HepG2 (cell line): ENCODE measurements around the gene ANGPTL7. TPM values are rescaled to one million over a fixed set of nuclear protein-coding genes. Genes with fewer than 3 reads are reported as not detected.

ENCODE experiments used
- ATAC-seq: fragments of 200-7000 bp; cut with Tn5 transposase; 3 replicates; pipeline ENCODE4 v1.9.1; 2020; ENCODE audit warnings: mild to moderate bottlenecking, moderate library complexity
- BruUV-seq: library from RNA; stranded (reverse); fragments of 400-500 nt; replicated peaks from 2 replicates; lab custom pipeline; 2021; lab: Mats Ljungman, UMichigan
- CTCF ChIA-PET: fragments of 300-600 bp; formaldehyde crosslinking; extraction: SDS; loops from one replicate; lab custom pipeline; 2021; ENCODE audit warnings: low total read pairs, inconsistent platforms, low intra/inter-chr PET ratio; lab: Yijun Ruan, JAX
- POLR2A ChIA-PET: fragments of 350-600 bp; sonication (Branson Sonifier 250); formaldehyde crosslinking; loops from one replicate; lab custom pipeline; 2020; ENCODE audit warnings: antibody characterized with exemption, inconsistent platforms; lab: Yijun Ruan, JAX
- DNase-seq: peaks from one replicate; pipeline ENCODE4 v3.0.0-alpha.2; 2015; ENCODE audit warnings: low spot score
- FAIRE-seq: peaks from 3 replicates; lab custom pipeline; 2011; peaks lifted over from hg19 to GRCh38; lab: Jason Lieb, UNC
- H2AFZ ChIP-seq: one replicate; pipeline ENCODE4 v1.6.1; 2011; ENCODE audit warnings: low read length, inconsistent platforms
- H3K27ac ChIP-seq: fragments of 300-600 bp; 3 replicates; pipeline ENCODE4 v1.8.0; 2011; ENCODE audit warnings: mixed run types, mild to moderate bottlenecking, mixed read lengths, low read length, inconsistent platforms; ENCODE audit not compliant: insufficient read depth; ENCODE audit errors: extremely low read length
- H3K27me3 ChIP-seq, 2 experiments: fragments of 200-600 bp in 1 of 2; 2 replicates in 1 of 2; 3 replicates in 1 of 2; pipeline versions ENCODE4 v1.6.0 to v1.8.0; 2011; ENCODE audit warnings: low read length in 2 of 2, mild to moderate bottlenecking in 2 of 2, moderate library complexity in 2 of 2, inconsistent platforms in 1 of 2; ENCODE audit not compliant: insufficient read depth in 2 of 2, control insufficient read depth in 1 of 2
- H3K36me3 ChIP-seq, 2 experiments: fragments of 200-600 bp in 1 of 2; replicated peaks in 1 of 2; 2 replicates in 1 of 2; 3 replicates in 1 of 2; pipeline versions ENCODE4 v1.5.1 to v1.8.0; 2011; ENCODE audit warnings: low read length in 2 of 2, inconsistent platforms in 1 of 2; ENCODE audit not compliant: insufficient read depth in 2 of 2, control insufficient read depth in 1 of 2
- H3K4me1 ChIP-seq: 2 replicates; pipeline ENCODE4 v1.5.1; 2012; ENCODE audit warnings: low read length, inconsistent platforms; ENCODE audit not compliant: insufficient read depth
- H3K4me2 ChIP-seq: 2 replicates; pipeline ENCODE4 v1.6.0; 2011; ENCODE audit warnings: low read depth, low read length, inconsistent platforms
- H3K4me3 ChIP-seq, 3 experiments: fragments of 200-600 bp in 1 of 3; sonication (generic), shearing (Covaris generic) in 1 of 3; replicated peaks in 1 of 3; 2 replicates each; pipeline ENCODE4 v1.5.1; 2011 to 2016; ENCODE audit warnings: low read length in 3 of 3, inconsistent platforms in 2 of 3, low read depth in 2 of 3, mild to moderate bottlenecking in 2 of 3, control low read depth in 1 of 3, mixed read lengths in 1 of 3; ENCODE audit not compliant: insufficient read depth in 1 of 3
- H3K79me2 ChIP-seq: one replicate; pipeline ENCODE4 v1.6.1; 2011; ENCODE audit warnings: low read length, inconsistent platforms; ENCODE audit not compliant: insufficient read depth
- H3K9ac ChIP-seq: 2 replicates; pipeline ENCODE4 v1.6.0; 2011; ENCODE audit warnings: mild to moderate bottlenecking, low read depth, low read length, inconsistent platforms; ENCODE audit not compliant: insufficient read depth
- H3K9me3 ChIP-seq: 2 replicates; pipeline ENCODE4 v1.5.1; 2012; ENCODE audit warnings: mild to moderate bottlenecking, low read length
- H4K20me1 ChIP-seq: 2 replicates; pipeline ENCODE4 v1.6.0; 2011; ENCODE audit warnings: inconsistent platforms, mild to moderate bottlenecking, low read length, moderate library complexity; ENCODE audit not compliant: insufficient read depth
- CC2D1A ChIP-seq: sonication (generic); formaldehyde crosslinking; IDR thresholded peaks from 2 replicates; pipeline ENCODE4 v1.8.1; 2023; ENCODE audit warnings: mild to moderate bottlenecking, missing genetic modification reagents
- CEBPB ChIP-seq: IDR thresholded peaks from 2 replicates; pipeline ENCODE4 v1.6.1; 2011; ENCODE audit warnings: low read depth, low read length, improper control_type of control experiment, borderline replicate concordance
- E2F1 ChIP-seq: sonication (generic); formaldehyde crosslinking; IDR thresholded peaks from 2 replicates; pipeline ENCODE4 v1.5.0; 2020; ENCODE audit warnings: missing genetic modification reagents
- HMGA1 ChIP-seq: sonication (generic); formaldehyde crosslinking; conservative IDR thresholded peaks from 2 replicates; pipeline ENCODE4 v1.4.0; 2020; ENCODE audit warnings: missing genetic modification reagents
- MEIS2 ChIP-seq: sonication (generic); formaldehyde crosslinking; IDR thresholded peaks from 2 replicates; pipeline ENCODE4 v1.9.0; 2021; ENCODE audit warnings: mild to moderate bottlenecking, missing genetic modification reagents
- ZC3H4 ChIP-seq: sonication (generic); formaldehyde crosslinking; IDR thresholded peaks from 2 replicates; pipeline ENCODE4 v1.4.0; 2020; ENCODE audit warnings: missing genetic modification reagents, borderline replicate concordance
- ZNF775 ChIP-seq: sonication (generic); formaldehyde crosslinking; IDR thresholded peaks from 2 replicates; pipeline ENCODE4 v1.4.0; 2020; ENCODE audit warnings: missing genetic modification reagents, mild to moderate bottlenecking, moderate library complexity, borderline replicate concordance
- WGBS: methylation state at CpG from one replicate; pipeline ENCODE4 v1.1.6; 2017; ENCODE audit warnings: low lambda C conversion rate; 5-methylcytosine and 5-hydroxymethylcytosine counted together
- in situ Hi-C: cut with HindIII; loops from 2 replicates; pipeline ENCODE4 v1.10.0; 2017; ENCODE audit warnings: low pct_unique_long_range_greater_than_20kb; ENCODE audit not compliant: extremely low pct_ligation_motif_present
- intact Hi-C: fragments of 100-400 bp; cut with micrococcal nuclease; formaldehyde crosslinking; loops from one replicate; pipeline ENCODE4 v1.10.0; 2022; ENCODE audit not compliant: unreplicated experiment
- polyA plus RNA-seq, 8 experiments: library from polyadenylated mRNA; depleted of rRNA in 3 of 8; stranded (reverse) in 7 of 8; unstranded in 1 of 8; fragments of >200 nt; fragmentation: Illumina TruSeq in 4 of 8; extraction: Trizol in 4 of 8; gene quantifications; 2 replicates each; pipeline versions ENCODE4 v1.2.1 to v1.2.3, GENCODE V29; 2011 to 2016; ENCODE audit warnings: low read depth in 4 of 8, missing spikeins in 1 of 8, mixed read lengths in 1 of 8; ENCODE audit not compliant: insufficient read depth in 1 of 8
- total RNA-seq, 5 experiments: library from RNA; depleted of rRNA; stranded (reverse); fragments of >200 nt; fragmentation: Illumina TruSeq; extraction: Trizol; gene quantifications; 2 replicates each; pipeline ENCODE4 v1.2.3, GENCODE V29; 2016; ENCODE audit warnings: low read depth in 1 of 5
- TF ChIP-seq, protein P1 (sequence below): sonication (generic); formaldehyde crosslinking; IDR thresholded peaks from 2 replicates; pipeline ENCODE4 v1.5.1; 2020; ENCODE audit warnings: missing genetic modification reagents, mild to moderate bottlenecking, borderline replicate concordance
- TF ChIP-seq, protein P2 (sequence below): sonication (generic); formaldehyde crosslinking; IDR thresholded peaks from 2 replicates; pipeline ENCODE4 v1.4.0; 2020; ENCODE audit warnings: missing genetic modification reagents, borderline replicate concordance

The ANGPTL7 gene
- total and polyA plus RNA-seq, 2 of the 13 experiments (the other 11 are each of a cell fraction or from before 2014, with no cell fraction given): not detected

- in situ Hi-C loops (no loop called here), intact Hi-C loops (loop anchor here (1.0 kb wide), 1 partner anchor 15 kb away; no protein-coding TSS in a partner anchor)
- Histone ChIP-seq H3K27ac (no peak overlapping the region), H3K36me3 (peaks cover 0 to 4% of the 10 kb centered on the region in 2 experiments; a peak in 1 of 5 replicates), H3K79me2 (no peaks in the 10 kb centered on the region), H2AFZ (no peak overlapping the region), H3K4me2 (no peak overlapping the region), H3K9me3 (no peaks in the 10 kb centered on the region), H3K27me3 (no peaks in the 10 kb centered on the region), H3K4me1 (no peaks in the 10 kb centered on the region), H3K9ac (no peak overlapping the region), H4K20me1 (no peaks in the 10 kb centered on the region), H3K4me3 (no peak overlapping the region)
- WGBS: 94% methylated on average over 3 of the region's 3 CpGs
- ChIA-PET CTCF (no interaction called here), POLR2A (no interaction called here)
- DNase-seq (no peak), FAIRE-seq (no peak), ATAC-seq (no peak)
- BruUV-seq: no TSS peak
- TF ChIP-seq, protein P1, sequence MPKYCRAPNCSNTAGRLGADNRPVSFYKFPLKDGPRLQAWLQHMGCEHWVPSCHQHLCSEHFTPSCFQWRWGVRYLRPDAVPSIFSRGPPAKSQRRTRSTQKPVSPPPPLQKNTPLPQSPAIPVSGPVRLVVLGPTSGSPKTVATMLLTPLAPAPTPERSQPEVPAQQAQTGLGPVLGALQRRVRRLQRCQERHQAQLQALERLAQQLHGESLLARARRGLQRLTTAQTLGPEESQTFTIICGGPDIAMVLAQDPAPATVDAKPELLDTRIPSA: no peak
Observed at GRCh38 chr1:11169202-11169601, 20.0 kb upstream of the ANGPTL7 start.

GRCh38 chr1:11170102-11170501 is 19.1 kb upstream of the ANGPTL7 start:
- no peak for ATAC-seq
- no peak for DNase-seq
- no peak for FAIRE-seq
- 94% methylated on average over 2 of the region's 2 CpGs for WGBS
- Histone ChIP-seq H3K4me1 (no peaks in the 10 kb centered on the region), H3K27ac (no peak overlapping the region), H3K27me3 (no peaks in the 10 kb centered on the region), H3K36me3 (peaks cover 0 to 4% of the 10 kb centered on the region in 2 experiments; a peak in 1 of 5 replicates), H2AFZ (no peak overlapping the region), H3K9ac (no peak overlapping the region), H3K9me3 (no peaks in the 10 kb centered on the region), H3K4me2 (no peak overlapping the region), H3K79me2 (no peaks in the 10 kb centered on the region), H3K4me3 (no peak overlapping the region), H4K20me1 (no peaks in the 10 kb centered on the region)
- in situ Hi-C loops: no loop called here
- no TSS peak for BruUV-seq
- intact Hi-C loops: no loop called here
- POLR2A ChIA-PET: no interaction called here
- CTCF ChIA-PET: no interaction called here
- TF ChIP-seq ZC3H4 (CRISPR knock-in tag) (no peak), CC2D1A (CRISPR knock-in tag) (no peak), HMGA1 (no peak), E2F1 (CRISPR knock-in tag) (no peak), MEIS2 (no peak), ZNF775 (CRISPR knock-in tag) (no peak), CEBPB (no peak)
- TF ChIP-seq, protein P2, sequence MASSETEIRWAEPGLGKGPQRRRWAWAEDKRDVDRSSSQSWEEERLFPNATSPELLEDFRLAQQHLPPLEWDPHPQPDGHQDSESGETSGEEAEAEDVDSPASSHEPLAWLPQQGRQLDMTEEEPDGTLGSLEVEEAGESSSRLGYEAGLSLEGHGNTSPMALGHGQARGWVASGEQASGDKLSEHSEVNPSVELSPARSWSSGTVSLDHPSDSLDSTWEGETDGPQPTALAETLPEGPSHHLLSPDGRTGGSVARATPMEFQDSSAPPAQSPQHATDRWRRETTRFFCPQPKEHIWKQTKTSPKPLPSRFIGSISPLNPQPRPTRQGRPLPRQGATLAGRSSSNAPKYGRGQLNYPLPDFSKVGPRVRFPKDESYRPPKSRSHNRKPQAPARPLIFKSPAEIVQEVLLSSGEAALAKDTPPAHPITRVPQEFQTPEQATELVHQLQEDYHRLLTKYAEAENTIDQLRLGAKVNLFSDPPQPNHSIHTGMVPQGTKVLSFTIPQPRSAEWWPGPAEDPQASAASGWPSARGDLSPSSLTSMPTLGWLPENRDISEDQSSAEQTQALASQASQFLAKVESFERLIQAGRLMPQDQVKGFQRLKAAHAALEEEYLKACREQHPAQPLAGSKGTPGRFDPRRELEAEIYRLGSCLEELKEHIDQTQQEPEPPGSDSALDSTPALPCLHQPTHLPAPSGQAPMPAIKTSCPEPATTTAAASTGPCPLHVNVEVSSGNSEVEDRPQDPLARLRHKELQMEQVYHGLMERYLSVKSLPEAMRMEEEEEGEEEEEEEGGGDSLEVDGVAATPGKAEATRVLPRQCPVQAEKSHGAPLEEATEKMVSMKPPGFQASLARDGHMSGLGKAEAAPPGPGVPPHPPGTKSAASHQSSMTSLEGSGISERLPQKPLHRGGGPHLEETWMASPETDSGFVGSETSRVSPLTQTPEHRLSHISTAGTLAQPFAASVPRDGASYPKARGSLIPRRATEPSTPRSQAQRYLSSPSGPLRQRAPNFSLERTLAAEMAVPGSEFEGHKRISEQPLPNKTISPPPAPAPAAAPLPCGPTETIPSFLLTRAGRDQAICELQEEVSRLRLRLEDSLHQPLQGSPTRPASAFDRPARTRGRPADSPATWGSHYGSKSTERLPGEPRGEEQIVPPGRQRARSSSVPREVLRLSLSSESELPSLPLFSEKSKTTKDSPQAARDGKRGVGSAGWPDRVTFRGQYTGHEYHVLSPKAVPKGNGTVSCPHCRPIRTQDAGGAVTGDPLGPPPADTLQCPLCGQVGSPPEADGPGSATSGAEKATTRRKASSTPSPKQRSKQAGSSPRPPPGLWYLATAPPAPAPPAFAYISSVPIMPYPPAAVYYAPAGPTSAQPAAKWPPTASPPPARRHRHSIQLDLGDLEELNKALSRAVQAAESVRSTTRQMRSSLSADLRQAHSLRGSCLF (CRISPR knock-in tag): no peak
